SK-N-SH (cell line): ENCODE results near the gene HERC3.

Experiments
- EP300 ChIP-seq, 2 experiments: IDR thresholded peaks; 2 replicates each; pipeline versions ENCODE4 v1.4.0 to v1.6.1; 2012; ENCODE audit warnings: borderline replicate concordance in 1 of 2, low read depth in 1 of 2, low read length in 1 of 2
- MAX ChIP-seq: IDR thresholded peaks from 2 replicates; pipeline ENCODE4 v1.4.0; 2012; ENCODE audit warnings: low read depth
- RFX5 ChIP-seq: IDR thresholded peaks from 2 replicates; pipeline ENCODE4 v1.6.1; 2012; ENCODE audit warnings: mild to moderate bottlenecking, improper control_type of control experiment, low read length

GRCh38 chr4:88655226-88655625, 62.9 kb downstream of the HERC3 start:
- TF ChIP-seq RFX5 (no peak), EP300 (IDR thresholded peaks at IDR 0.05; ENCODE audit: borderline replicate concordance in 1 of 2, low read depth in 1 of 2, low read length in 1 of 2) (no peak), MAX (no peak)
